HCEC 1CT (cell line): ENCODE measurements around the gene NDE1.
A peak's percentile ranks its signal among the peaks of the same experiment; 100 is the strongest.

ENCODE experiments used
- DNase-seq: peaks from one replicate; pipeline ENCODE4 v3.0.0-alpha.2; 2017

Gene NDE1

GRCh38 chr16:15772579-15773293, 122.7 kb downstream of the NDE1 start:
- DNase-seq = no peak

- no peak for DNase-seq
These were observed 123.9 kb downstream of the NDE1 start for GRCh38 chr16:15773968-15774367.

- DNase-seq = peak; percentile 27
These were observed 125.2 kb downstream of the NDE1 start for GRCh38 chr16:15775209-15775608.

DNA sequence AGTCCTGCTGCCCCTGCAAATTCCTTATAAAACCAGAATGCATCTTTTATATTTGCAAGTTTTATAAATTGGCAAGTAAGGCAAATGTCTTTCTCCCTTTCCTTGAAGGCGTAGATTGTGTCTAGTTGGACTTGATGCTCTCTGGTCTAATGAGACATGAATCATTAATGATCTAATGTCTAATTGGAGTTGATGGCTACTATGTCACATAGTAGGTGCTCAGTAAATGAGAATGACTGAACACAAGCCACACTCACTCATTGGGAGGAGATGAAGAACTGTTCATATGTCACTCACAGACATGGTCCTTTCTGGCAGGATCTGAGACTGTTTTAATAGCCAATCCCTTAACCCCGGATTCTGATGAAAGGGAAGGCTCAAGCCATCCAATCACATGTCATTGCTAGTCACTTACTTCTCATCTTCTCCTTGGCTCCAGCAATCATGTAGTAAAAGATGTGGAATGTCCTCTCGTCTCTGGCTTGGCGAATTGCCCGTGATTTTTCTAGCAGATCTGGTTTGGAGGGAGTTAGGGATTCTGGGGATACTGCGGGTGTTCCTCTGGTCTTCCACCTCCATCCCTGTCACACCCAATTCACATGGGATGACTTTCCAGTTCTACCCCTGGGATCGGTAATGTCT, 125.7 kb downstream of the NDE1 start:
- peak; percentile 51 for DNase-seq
